ENCODE measurements around the gene BFSP1. TPM values are rescaled to one million over a fixed set of nuclear protein-coding genes. Genes with fewer than 3 reads are reported as not detected.

Gene BFSP1
- total RNA-seq, 5 donors from 2014 or later (not counting 1 experiment from before 2014, with no cell fraction given) = 0.25 to 0.53 (median 0.30) TPM

GRCh38 chr20:17522528-17522927, 8.7 kb downstream of the BFSP1 start:
- POLR2A ChIA-PET = no interaction called here
- Mint-ChIP-seq H3K27ac (no peak overlapping the region), H3K4me3 (no peak overlapping the region), H3K27me3 (no peaks in the 10 kb centered on the region), H3K9me3 (no peaks in the 10 kb centered on the region), H3K4me1 (peaks cover 0 to 2% (median 0%) of the 10 kb centered on the region in 3 donors), H3K36me3 (no peaks in the 10 kb centered on the region)
- no peaks in the 10 kb centered on the region for H3K9me3 ChIP-seq
- CTCF ChIA-PET = interaction anchor here in 1 of 2 donors (0.6 kb wide), 1 partner anchor 16 kb away, joined by 6 read pairs; no protein-coding TSS in a partner anchor
- H3K27me3 ChIP-seq (replicated peaks in 1 of 2; ENCODE audit: control insufficient read depth in 2 of 2, extremely low read depth in 1 of 2, insufficient read depth in 2 of 2, low read length in 1 of 2) = no peaks in the 10 kb centered on the region
- no peaks in the 10 kb centered on the region for H3K36me3 ChIP-seq (ENCODE audit: control insufficient read depth in 2 of 2, extremely low read depth in 1 of 2, insufficient read depth in 1 of 2, low read length in 1 of 2)
- ATAC-seq (replicated peaks in 1 of 4) (no peak), DNase-seq (no peak)
- H3K4me3 ChIP-seq (ENCODE audit: control insufficient read depth in 1 of 2, extremely low read depth in 1 of 2, low read length in 1 of 2) = no peak overlapping the region
- WGBS (ENCODE audit: insufficient coverage) = 67% methylated on average over 2 of the region's 3 CpGs
- no peaks in the 10 kb centered on the region for H3K4me1 ChIP-seq (ENCODE audit: control insufficient read depth in 1 of 2, extremely low read depth in 1 of 2, insufficient read depth in 2 of 2, low read length in 2 of 2)
- no peak overlapping the region for H3K27ac ChIP-seq (ENCODE audit: low read length)

- no peaks in the 10 kb centered on the region for H3K4me1 ChIP-seq (ENCODE audit: control insufficient read depth in 1 of 2, extremely low read depth in 1 of 2, insufficient read depth in 2 of 2, low read length in 2 of 2)
- CTCF ChIA-PET = interaction anchor here in 1 of 2 donors (0.6 to 0.7 kb wide), 2 partner anchors 10 to 80 kb away, joined by 5 to 8 read pairs; no protein-coding TSS in a partner anchor
- ATAC-seq (replicated peaks in 1 of 4) (no peak), DNase-seq (no peak)
- Mint-ChIP-seq H3K4me3 (no peak overlapping the region), H3K4me1 (peaks cover 0 to 5% (median 0%) of the 10 kb centered on the region in 3 donors), H3K27me3 (no peaks in the 10 kb centered on the region), H3K36me3 (no peaks in the 10 kb centered on the region), H3K27ac (no peak overlapping the region), H3K9me3 (no peaks in the 10 kb centered on the region)
- POLR2A ChIA-PET = no interaction called here
- WGBS (ENCODE audit: insufficient coverage) = 19% methylated on average over 2 of the region's 3 CpGs
- no peak overlapping the region for H3K27ac ChIP-seq (ENCODE audit: low read length)
- no peak overlapping the region for H3K4me3 ChIP-seq (ENCODE audit: control insufficient read depth in 1 of 2, extremely low read depth in 1 of 2, low read length in 1 of 2)
- no peaks in the 10 kb centered on the region for H3K9me3 ChIP-seq
- no peaks in the 10 kb centered on the region for H3K27me3 ChIP-seq (replicated peaks in 1 of 2; ENCODE audit: control insufficient read depth in 2 of 2, extremely low read depth in 1 of 2, insufficient read depth in 2 of 2, low read length in 1 of 2)
- H3K36me3 ChIP-seq (ENCODE audit: control insufficient read depth in 2 of 2, extremely low read depth in 1 of 2, insufficient read depth in 1 of 2, low read length in 1 of 2) = no peaks in the 10 kb centered on the region
These were observed 10.6 kb downstream of the BFSP1 start for GRCh38 chr20:17520583-17520982.

- Histone ChIP-seq H3K4me1 (ENCODE audit: control insufficient read depth in 1 of 2, extremely low read depth in 1 of 2, insufficient read depth in 2 of 2, low read length in 2 of 2) (no peaks in the 10 kb centered on the region), H3K4me3 (ENCODE audit: control insufficient read depth in 1 of 2, extremely low read depth in 1 of 2, low read length in 1 of 2) (no peak overlapping the region), H3K9me3 (no peaks in the 10 kb centered on the region), H3K27me3 (replicated peaks in 1 of 2; ENCODE audit: control insufficient read depth in 2 of 2, extremely low read depth in 1 of 2, insufficient read depth in 2 of 2, low read length in 1 of 2) (no peaks in the 10 kb centered on the region), H3K36me3 (ENCODE audit: control insufficient read depth in 2 of 2, extremely low read depth in 1 of 2, insufficient read depth in 1 of 2, low read length in 1 of 2) (no peaks in the 10 kb centered on the region), H3K27ac (ENCODE audit: low read length) (no peak overlapping the region)
- ChIA-PET CTCF (interaction anchor here in 1 of 2 donors (0.6 to 0.7 kb wide), 2 partner anchors 9 to 81 kb away, joined by 5 to 8 read pairs; no protein-coding TSS in a partner anchor), POLR2A (no interaction called here)
- WGBS (ENCODE audit: insufficient coverage) = 100% methylated on average over 2 of the region's 7 CpGs
- Mint-ChIP-seq H3K36me3 (no peaks in the 10 kb centered on the region), H3K4me3 (no peak overlapping the region), H3K4me1 (peaks cover 0 to 5% (median 0%) of the 10 kb centered on the region in 3 donors), H3K27ac (no peak overlapping the region), H3K9me3 (no peaks in the 10 kb centered on the region), H3K27me3 (no peaks in the 10 kb centered on the region)
- DNase-seq = no peak
- no peak for ATAC-seq (replicated peaks in 1 of 4)
These were observed 11.4 kb downstream of the BFSP1 start for GRCh38 chr20:17519606-17520285.

GRCh38 chr20:17518339-17519052, 12.7 kb downstream of the BFSP1 start:
- Histone ChIP-seq H3K4me1 (ENCODE audit: control insufficient read depth in 1 of 2, extremely low read depth in 1 of 2, insufficient read depth in 2 of 2, low read length in 2 of 2) (no peaks in the 10 kb centered on the region), H3K9me3 (no peaks in the 10 kb centered on the region), H3K36me3 (ENCODE audit: control insufficient read depth in 2 of 2, extremely low read depth in 1 of 2, insufficient read depth in 1 of 2, low read length in 1 of 2) (no peaks in the 10 kb centered on the region), H3K27me3 (replicated peaks in 1 of 2; ENCODE audit: control insufficient read depth in 2 of 2, extremely low read depth in 1 of 2, insufficient read depth in 2 of 2, low read length in 1 of 2) (no peaks in the 10 kb centered on the region), H3K4me3 (ENCODE audit: control insufficient read depth in 1 of 2, extremely low read depth in 1 of 2, low read length in 1 of 2) (no peak overlapping the region), H3K27ac (ENCODE audit: low read length) (no peak overlapping the region)
- Mint-ChIP-seq H3K4me3 (no peak overlapping the region), H3K27ac (no peak overlapping the region), H3K27me3 (no peaks in the 10 kb centered on the region), H3K4me1 (peaks cover 0 to 5% (median 0%) of the 10 kb centered on the region in 3 donors), H3K36me3 (no peaks in the 10 kb centered on the region), H3K9me3 (no peaks in the 10 kb centered on the region)
- DNase-seq (no peak), ATAC-seq (replicated peaks in 1 of 4) (no peak)
- ChIA-PET CTCF (interaction anchor here in 1 of 2 donors (0.9 kb wide), 1 partner anchor 14 kb away, joined by 3 read pairs; no protein-coding TSS in a partner anchor), POLR2A (no interaction called here)
- WGBS (ENCODE audit: insufficient coverage) = 90% methylated on average over 10 of the region's 14 CpGs

GRCh38 chr20:17515053-17515452, 16.1 kb downstream of the BFSP1 start:
- H3K4me3 ChIP-seq (ENCODE audit: control insufficient read depth in 1 of 2, extremely low read depth in 1 of 2, low read length in 1 of 2) = no peak overlapping the region
- ChIA-PET POLR2A (no interaction called here), CTCF (no interaction called here)

GRCh38 chr20:17513939-17514338, 17.2 kb downstream of the BFSP1 start:
- no peaks in the 10 kb centered on the region for H3K9me3 ChIP-seq
- DNase-seq (no peak), ATAC-seq (replicated peaks in 1 of 4) (no peak)
- no peak overlapping the region for H3K4me3 ChIP-seq (ENCODE audit: control insufficient read depth in 1 of 2, extremely low read depth in 1 of 2, low read length in 1 of 2)
- H3K27me3 ChIP-seq (replicated peaks in 1 of 2; ENCODE audit: control insufficient read depth in 2 of 2, extremely low read depth in 1 of 2, insufficient read depth in 2 of 2, low read length in 1 of 2) = peaks cover 0 to 6% of the 10 kb centered on the region in 2 experiments
- CTCF ChIA-PET = interaction anchor here in 1 of 2 donors (0.9 kb wide), 1 partner anchor 137 kb away, joined by 3 read pairs; no protein-coding TSS in a partner anchor
- Mint-ChIP-seq H3K9me3 (no peaks in the 10 kb centered on the region), H3K27me3 (no peaks in the 10 kb centered on the region), H3K4me1 (peaks cover 8 to 18% (median 9%) of the 10 kb centered on the region in 3 donors), H3K4me3 (no peak overlapping the region), H3K36me3 (no peaks in the 10 kb centered on the region), H3K27ac (no peak overlapping the region)
- H3K36me3 ChIP-seq (ENCODE audit: control insufficient read depth in 2 of 2, extremely low read depth in 1 of 2, insufficient read depth in 1 of 2, low read length in 1 of 2) = no peaks in the 10 kb centered on the region
- H3K27ac ChIP-seq (ENCODE audit: low read length) = no peak overlapping the region
- POLR2A ChIA-PET = no interaction called here
- H3K4me1 ChIP-seq (ENCODE audit: control insufficient read depth in 1 of 2, extremely low read depth in 1 of 2, insufficient read depth in 2 of 2, low read length in 2 of 2) = peaks cover 0 to 17% of the 10 kb centered on the region in 2 experiments
- WGBS (ENCODE audit: insufficient coverage) = no CpG with 5 or more reads among the region's 2 CpGs

More at GRCh38 chr20:17515053-17515452, 16.1 kb downstream of the BFSP1 start:
- no peak for DNase-seq
- no peak for ATAC-seq (replicated peaks in 1 of 4)
- WGBS (ENCODE audit: insufficient coverage) = no CpG with 5 or more reads among the region's 3 CpGs
- no peak overlapping the region for H3K27ac Mint-ChIP-seq
- no peaks in the 10 kb centered on the region for H3K36me3 Mint-ChIP-seq
- Histone ChIP-seq H3K27ac (ENCODE audit: low read length) (no peak overlapping the region), H3K4me1 (ENCODE audit: control insufficient read depth in 1 of 2, extremely low read depth in 1 of 2, insufficient read depth in 2 of 2, low read length in 2 of 2) (peaks cover 0 to 17% of the 10 kb centered on the region in 2 experiments), H3K9me3 (no peaks in the 10 kb centered on the region), H3K36me3 (ENCODE audit: control insufficient read depth in 2 of 2, extremely low read depth in 1 of 2, insufficient read depth in 1 of 2, low read length in 1 of 2) (no peaks in the 10 kb centered on the region), H3K27me3 (replicated peaks in 1 of 2; ENCODE audit: control insufficient read depth in 2 of 2, extremely low read depth in 1 of 2, insufficient read depth in 2 of 2, low read length in 1 of 2) (peaks cover 0 to 6% of the 10 kb centered on the region in 2 experiments)
- peaks cover 8 to 17% (median 9%) of the 10 kb centered on the region in 3 donors for H3K4me1 Mint-ChIP-seq
- H3K27me3 Mint-ChIP-seq = no peaks in the 10 kb centered on the region
- no peak overlapping the region for H3K4me3 Mint-ChIP-seq
- H3K9me3 Mint-ChIP-seq = no peaks in the 10 kb centered on the region
